ENCODE results near the gene RBM20. TPM values are rescaled to one million over a fixed set of nuclear protein-coding genes. Genes with fewer than 3 reads are reported as not detected.

The RBM20 gene
- total RNA-seq, 2 experiments from 2014 or later = 0.38 to 0.72 TPM

DNA sequence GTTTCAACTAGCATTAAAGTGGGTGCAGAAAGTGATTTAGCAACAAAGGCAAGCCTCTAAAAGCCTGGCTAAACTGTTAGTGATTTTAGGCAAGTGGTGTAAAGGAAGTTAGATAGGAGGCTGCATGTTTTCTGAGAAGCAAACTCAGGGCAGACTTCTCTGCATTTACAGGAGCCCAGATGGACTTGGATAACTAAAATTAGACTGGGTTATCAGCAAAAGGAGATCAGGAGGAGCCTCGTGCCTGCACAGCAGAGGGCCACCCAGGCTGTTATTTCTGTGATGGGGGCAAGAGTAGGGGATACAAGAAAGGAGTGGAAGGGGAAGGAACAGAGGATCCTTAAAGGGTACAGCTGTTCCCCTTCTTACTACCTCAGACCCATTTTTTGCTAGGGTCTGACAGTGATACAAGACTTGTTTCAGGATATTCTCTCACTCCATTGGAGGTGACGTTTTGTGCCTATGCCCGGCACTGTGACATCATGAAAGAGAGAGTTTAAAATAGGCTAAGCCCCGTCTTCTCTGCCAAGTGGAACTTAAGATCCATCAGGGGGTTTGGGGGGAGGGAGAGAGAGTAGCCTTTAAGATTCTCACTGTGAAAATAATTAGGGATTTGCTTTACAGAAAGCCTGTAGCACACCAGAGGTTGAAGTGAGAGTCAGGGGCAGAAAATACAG lies 178.0 kb downstream of the RBM20 start:
- Mint-ChIP-seq H3K27me3 (no peaks in the 10 kb centered on the region), H3K4me1 (ENCODE audit: low read depth) (peaks cover 15% of the 10 kb centered on the region), H3K36me3 (ENCODE audit: low read depth) (no peaks in the 10 kb centered on the region), H3K9me3 (no peaks in the 10 kb centered on the region), H3K4me3 (no peak overlapping the region), H3K27ac (no peak overlapping the region)
- intact Hi-C loops (cut with micrococcal nuclease) = no loop called here
- DNase-seq = no peak
- POLR2A ChIA-PET = interaction anchor here (1.2 kb wide), 1 partner anchor 74 kb away, joined by 3 read pairs; no protein-coding TSS in a partner anchor
- TF ChIP-seq, protein P1, sequence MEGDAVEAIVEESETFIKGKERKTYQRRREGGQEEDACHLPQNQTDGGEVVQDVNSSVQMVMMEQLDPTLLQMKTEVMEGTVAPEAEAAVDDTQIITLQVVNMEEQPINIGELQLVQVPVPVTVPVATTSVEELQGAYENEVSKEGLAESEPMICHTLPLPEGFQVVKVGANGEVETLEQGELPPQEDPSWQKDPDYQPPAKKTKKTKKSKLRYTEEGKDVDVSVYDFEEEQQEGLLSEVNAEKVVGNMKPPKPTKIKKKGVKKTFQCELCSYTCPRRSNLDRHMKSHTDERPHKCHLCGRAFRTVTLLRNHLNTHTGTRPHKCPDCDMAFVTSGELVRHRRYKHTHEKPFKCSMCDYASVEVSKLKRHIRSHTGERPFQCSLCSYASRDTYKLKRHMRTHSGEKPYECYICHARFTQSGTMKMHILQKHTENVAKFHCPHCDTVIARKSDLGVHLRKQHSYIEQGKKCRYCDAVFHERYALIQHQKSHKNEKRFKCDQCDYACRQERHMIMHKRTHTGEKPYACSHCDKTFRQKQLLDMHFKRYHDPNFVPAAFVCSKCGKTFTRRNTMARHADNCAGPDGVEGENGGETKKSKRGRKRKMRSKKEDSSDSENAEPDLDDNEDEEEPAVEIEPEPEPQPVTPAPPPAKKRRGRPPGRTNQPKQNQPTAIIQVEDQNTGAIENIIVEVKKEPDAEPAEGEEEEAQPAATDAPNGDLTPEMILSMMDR (IDR thresholded peaks at IDR 0.05) = no peak
- CTCF ChIA-PET = interaction anchor here (0.8 to 1.1 kb wide), 2 partner anchors 18 to 35 kb away, joined by 3 read pairs; no protein-coding TSS in a partner anchor
- ATAC-seq = no peak

DNA sequence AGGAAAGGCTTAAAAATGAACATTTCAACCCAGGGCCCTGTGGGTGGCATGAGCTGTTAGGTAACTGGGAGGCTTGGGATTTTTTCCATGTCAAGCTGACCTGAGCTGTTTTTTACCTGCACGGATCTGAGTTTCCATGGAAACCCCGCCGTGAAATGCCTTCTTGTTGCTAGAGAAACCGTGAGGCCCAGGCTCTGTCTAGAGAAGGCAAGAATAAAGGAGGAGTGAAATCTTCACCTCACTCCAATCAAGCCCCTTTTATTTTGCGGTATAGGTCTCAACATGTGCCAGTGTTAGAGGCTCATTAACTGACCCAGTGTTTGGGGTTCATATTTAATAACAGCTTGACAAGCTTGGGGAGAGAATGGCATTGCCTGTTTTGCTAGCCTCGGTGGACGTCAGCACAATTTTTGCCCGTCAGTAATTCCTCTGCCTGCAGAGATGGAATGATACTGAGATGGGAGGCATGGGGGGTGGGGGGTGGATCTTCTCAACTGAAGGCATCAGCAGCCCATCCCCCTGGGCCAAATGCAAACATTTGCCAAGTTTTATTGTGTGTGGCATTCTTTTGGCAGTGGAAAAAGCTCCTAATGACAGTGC lies 178.7 kb downstream of the RBM20 start:
- intact Hi-C loops (cut with micrococcal nuclease) = no loop called here
- CTCF ChIA-PET = interaction anchor here (1.1 kb wide), 1 partner anchor 34 kb away, joined by 3 read pairs; no protein-coding TSS in a partner anchor
- Mint-ChIP-seq H3K36me3 (ENCODE audit: low read depth) (no peaks in the 10 kb centered on the region), H3K4me3 (no peak overlapping the region), H3K4me1 (ENCODE audit: low read depth) (peaks cover 9% of the 10 kb centered on the region), H3K9me3 (no peaks in the 10 kb centered on the region), H3K27ac (no peak overlapping the region), H3K27me3 (no peaks in the 10 kb centered on the region)
- no peak for DNase-seq
- POLR2A ChIA-PET = interaction anchor here (0.6 kb wide), 1 partner anchor 253 kb away, joined by 4 read pairs; no protein-coding TSS in a partner anchor
- TF ChIP-seq, protein P1 (IDR thresholded peaks at IDR 0.05) = no peak
- no peak for ATAC-seq

DNA sequence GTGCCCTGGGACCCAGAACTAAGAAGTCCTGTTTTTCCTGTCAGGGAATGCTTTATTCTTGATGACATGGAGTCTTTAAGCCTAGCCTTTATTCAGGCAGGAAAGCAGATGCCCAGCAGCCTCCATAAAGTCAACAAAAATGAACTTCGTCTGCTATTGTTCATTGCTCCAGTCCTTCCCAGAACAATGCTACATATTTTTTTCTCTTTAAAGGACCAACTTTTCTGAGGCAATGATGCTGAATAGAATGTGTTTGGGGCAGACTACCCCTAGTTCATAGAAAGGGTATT lies 180.0 kb downstream of the RBM20 start:
- Mint-ChIP-seq H3K36me3 (ENCODE audit: low read depth) (no peaks in the 10 kb centered on the region), H3K27me3 (no peaks in the 10 kb centered on the region), H3K4me3 (no peak overlapping the region), H3K9me3 (no peaks in the 10 kb centered on the region), H3K4me1 (ENCODE audit: low read depth) (peaks cover 6% of the 10 kb centered on the region), H3K27ac (no peak overlapping the region)
- ATAC-seq = no peak
- ChIA-PET POLR2A (no interaction called here), CTCF (interaction anchor here (0.6 kb wide), 1 partner anchor 9 kb away, joined by 3 read pairs; no protein-coding TSS in a partner anchor)
- TF ChIP-seq, protein P1 (IDR thresholded peaks at IDR 0.05) = no peak
- DNase-seq = no peak
- intact Hi-C loops (cut with micrococcal nuclease) = no loop called here

DNA sequence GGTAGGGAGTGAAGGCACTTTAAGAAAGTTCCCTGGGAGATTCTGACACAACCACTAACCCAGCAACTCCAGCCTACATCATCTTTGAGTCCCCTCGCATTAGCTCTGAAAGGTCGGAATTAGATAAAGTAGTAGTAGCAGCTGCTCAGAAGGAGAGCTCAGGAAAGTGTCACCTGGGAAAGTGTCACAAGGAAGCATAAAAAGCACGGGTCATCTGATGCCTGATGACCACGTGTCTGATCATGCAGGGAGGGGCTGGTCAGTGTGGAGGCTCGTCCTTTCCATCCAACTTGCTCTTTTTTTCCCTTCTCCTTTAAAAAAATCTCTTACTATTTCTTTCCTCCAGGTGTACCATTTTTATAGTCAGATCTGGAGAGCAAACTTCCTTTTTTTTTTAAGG lies 180.5 kb downstream of the RBM20 start:
- TF ChIP-seq, protein P1 (IDR thresholded peaks at IDR 0.05) = no peak
- Mint-ChIP-seq H3K4me3 (no peak overlapping the region), H3K36me3 (ENCODE audit: low read depth) (no peaks in the 10 kb centered on the region), H3K27ac (no peak overlapping the region), H3K4me1 (ENCODE audit: low read depth) (peaks cover 4% of the 10 kb centered on the region), H3K9me3 (no peaks in the 10 kb centered on the region), H3K27me3 (no peaks in the 10 kb centered on the region)
- CTCF ChIA-PET = interaction anchor here (1.1 kb wide), 1 partner anchor 21 kb away, joined by 3 read pairs; no protein-coding TSS in a partner anchor
- DNase-seq = no peak
- intact Hi-C loops (cut with micrococcal nuclease) = no loop called here
- ATAC-seq = no peak
- POLR2A ChIA-PET = interaction anchor here (0.6 kb wide), 1 partner anchor 8 kb away, joined by 3 read pairs; no protein-coding TSS in a partner anchor

DNA sequence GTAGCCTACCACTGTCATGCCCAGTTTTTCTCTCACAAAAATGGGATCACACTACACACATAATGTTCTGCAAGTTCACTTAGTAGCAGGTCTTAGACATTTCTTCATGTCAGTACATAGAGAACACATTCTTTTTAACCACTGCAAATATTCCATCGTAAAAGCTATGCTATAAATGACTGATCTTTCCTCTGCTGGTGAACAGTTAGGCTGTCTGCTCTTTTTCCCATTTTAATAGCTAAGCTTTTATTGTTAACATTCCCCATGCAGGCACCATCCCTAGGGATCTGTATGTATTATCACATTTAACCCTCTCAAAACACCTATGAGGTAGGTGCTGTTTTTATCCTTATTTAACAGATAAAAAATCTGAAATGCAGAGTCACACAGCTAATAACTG lies 181.4 kb downstream of the RBM20 start:
- intact Hi-C loops (cut with micrococcal nuclease) = no loop called here
- Mint-ChIP-seq H3K4me1 (ENCODE audit: low read depth) (peaks cover 4% of the 10 kb centered on the region), H3K36me3 (ENCODE audit: low read depth) (no peaks in the 10 kb centered on the region), H3K9me3 (no peaks in the 10 kb centered on the region), H3K27me3 (no peaks in the 10 kb centered on the region), H3K27ac (no peak overlapping the region), H3K4me3 (no peak overlapping the region)
- TF ChIP-seq, protein P1 (IDR thresholded peaks at IDR 0.05) = no peak
- no peak for ATAC-seq
- POLR2A ChIA-PET = no interaction called here
- CTCF ChIA-PET = interaction anchor here (1.1 kb wide), 1 partner anchor 22 kb away, joined by 3 read pairs; no protein-coding TSS in a partner anchor
- DNase-seq = no peak
